Activated CD4-positive, alpha-beta T cell treated with anti-CD3 and anti-CD28 coated beads for 36 hours (primary cell): ENCODE measurements around the gene ST14. TPM values are rescaled to one million over a fixed set of nuclear protein-coding genes. Genes with fewer than 3 reads are reported as not detected.

ENCODE experiments used
- ATAC-seq: fragments of 200-7000 bp; cut with Tn5 transposase; one replicate; pipeline ENCODE4 v1.10.0; 2021; ENCODE audit warnings: mild to moderate bottlenecking, moderate library complexity
- CTCF ChIA-PET: fragments of 350-600 bp; sonication (Branson Sonifier 250); formaldehyde crosslinking; loops from one replicate; lab custom pipeline; 2021; ENCODE audit warnings: antibody characterized with exemption; lab: Charles Lee
- POLR2A ChIA-PET: fragments of 350-600 bp; sonication (Branson Sonifier 250); formaldehyde crosslinking; loops from one replicate; lab custom pipeline; 2021; ENCODE audit warnings: antibody characterized with exemption, inconsistent platforms; lab: Charles Lee
- DNase-seq: peaks from one replicate; pipeline ENCODE4 v3.0.0-alpha.2; 2020
- H3K27ac Mint-ChIP-seq: one replicate; pipeline ENCODE4 v1.8.0; 2021; ENCODE audit warnings: mixed read lengths
- H3K27me3 Mint-ChIP-seq: one replicate; pipeline ENCODE4 v1.8.0; 2021; ENCODE audit warnings: mixed read lengths
- H3K36me3 Mint-ChIP-seq: one replicate; pipeline ENCODE4 v1.8.0; 2021; ENCODE audit warnings: low read depth, mixed read lengths
- H3K4me1 Mint-ChIP-seq: one replicate; pipeline ENCODE4 v1.8.0; 2021; ENCODE audit warnings: mixed read lengths
- H3K4me3 Mint-ChIP-seq: one replicate; pipeline ENCODE4 v1.8.0; 2021; ENCODE audit warnings: mild to moderate bottlenecking, moderate library complexity, mixed read lengths
- H3K9me3 Mint-ChIP-seq: one replicate; pipeline ENCODE4 v1.8.0; 2021; ENCODE audit warnings: low read depth, mixed read lengths
- intact Hi-C, 2 experiments: fragments of 100-400 bp; cut with DNase I in 1 of 2; cut with micrococcal nuclease in 1 of 2; formaldehyde crosslinking; loops; one replicate each; pipeline versions ENCODE4 v1.14.2 to v1.15.1; 2022 to 2024; cut with DNase I, micrococcal nuclease
- total RNA-seq, 2 experiments: library from RNA; stranded (reverse); gene quantifications; one replicate each; pipeline ENCODE4 v1.2.3, GENCODE V29; 2021

The ST14 gene
- total RNA-seq, 2 experiments from 2014 or later = not detected

DNA sequence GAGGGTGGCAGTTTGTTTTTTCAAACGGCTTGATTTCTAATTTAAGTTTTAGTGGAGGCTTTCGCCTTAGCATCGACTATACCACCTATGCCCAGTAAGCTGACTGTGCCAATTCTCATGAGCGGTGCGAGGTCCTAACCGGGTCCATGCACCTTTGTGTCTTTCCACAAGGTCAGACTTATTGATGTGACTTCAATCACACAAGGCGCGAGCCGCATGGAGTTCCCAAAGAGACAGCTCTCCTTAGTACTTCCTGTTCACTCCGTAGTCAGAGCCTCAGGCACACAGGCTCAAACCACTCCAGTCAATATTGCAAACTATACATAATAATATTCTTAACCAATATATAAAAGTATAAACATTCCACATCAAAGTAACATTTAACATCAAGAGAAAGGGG, 18.2 kb downstream of the ST14 start:
- Mint-ChIP-seq H3K27me3 (peaks cover 5% of the 10 kb centered on the region), H3K4me3 (no peak overlapping the region), H3K36me3 (no peaks in the 10 kb centered on the region), H3K4me1 (no peaks in the 10 kb centered on the region), H3K9me3 (peaks cover 9% of the 10 kb centered on the region), H3K27ac (no peak overlapping the region)
- no peak for ATAC-seq
- no peak for DNase-seq
- CTCF ChIA-PET = no interaction called here
- POLR2A ChIA-PET = no interaction called here
- intact Hi-C loops = no loop called here

DNA sequence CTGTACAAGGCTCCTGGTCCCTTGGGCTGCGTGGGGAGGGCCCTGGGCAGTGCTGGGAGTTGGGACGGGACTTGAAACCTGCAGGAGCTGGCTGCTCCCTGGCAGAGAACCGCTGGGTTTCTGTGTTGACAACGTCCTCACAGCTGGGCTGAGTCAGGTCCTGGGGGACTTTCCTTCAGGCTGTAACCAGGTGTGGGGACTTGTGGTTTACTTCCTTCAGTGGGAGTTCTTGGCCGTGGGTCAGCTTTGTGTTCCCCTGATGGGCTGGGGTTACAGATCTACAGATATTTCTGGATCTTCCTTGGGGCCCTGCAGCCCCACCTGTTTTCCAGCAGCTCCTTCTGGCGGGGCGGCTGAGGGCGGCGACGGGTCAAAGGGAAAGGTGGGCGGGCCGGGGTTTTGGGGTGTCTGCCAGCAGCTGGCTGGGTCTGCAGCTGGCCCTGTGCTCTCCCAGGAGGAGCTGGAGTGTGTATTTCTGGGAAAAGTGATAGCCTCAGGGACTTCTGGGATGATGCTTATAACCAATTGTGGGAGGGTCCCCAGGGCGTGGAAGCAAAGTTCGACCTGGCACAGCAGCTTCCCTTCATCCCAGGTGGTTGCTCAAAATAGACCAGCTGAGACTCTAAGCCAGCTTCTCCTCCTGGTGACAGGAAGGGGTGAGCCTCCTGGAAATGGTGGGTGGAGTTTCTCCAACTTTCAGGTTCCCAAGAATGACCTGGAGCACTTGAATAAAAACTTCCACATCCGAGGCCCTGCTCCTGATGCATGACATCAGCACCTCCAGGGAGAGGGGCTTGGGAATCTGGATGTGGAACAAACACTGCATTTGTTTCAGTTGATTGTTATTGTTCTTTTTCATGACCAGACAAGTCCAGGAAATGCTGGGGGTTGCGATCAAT, 19.1 kb downstream of the ST14 start:
- ATAC-seq (no peak), DNase-seq (no peak)
- no peaks in the 10 kb centered on the region for H3K4me1 Mint-ChIP-seq
- ChIA-PET POLR2A (no interaction called here), CTCF (interaction anchor here (0.7 kb wide), 1 partner anchor 258 kb away, joined by 6 read pairs; no protein-coding TSS in a partner anchor)
- no peak overlapping the region for H3K27ac Mint-ChIP-seq
- peaks cover 9% of the 10 kb centered on the region for H3K9me3 Mint-ChIP-seq
- peaks cover 5% of the 10 kb centered on the region for H3K27me3 Mint-ChIP-seq
- no peak overlapping the region for H3K4me3 Mint-ChIP-seq
- intact Hi-C loops = no loop called here
- no peaks in the 10 kb centered on the region for H3K36me3 Mint-ChIP-seq

DNA sequence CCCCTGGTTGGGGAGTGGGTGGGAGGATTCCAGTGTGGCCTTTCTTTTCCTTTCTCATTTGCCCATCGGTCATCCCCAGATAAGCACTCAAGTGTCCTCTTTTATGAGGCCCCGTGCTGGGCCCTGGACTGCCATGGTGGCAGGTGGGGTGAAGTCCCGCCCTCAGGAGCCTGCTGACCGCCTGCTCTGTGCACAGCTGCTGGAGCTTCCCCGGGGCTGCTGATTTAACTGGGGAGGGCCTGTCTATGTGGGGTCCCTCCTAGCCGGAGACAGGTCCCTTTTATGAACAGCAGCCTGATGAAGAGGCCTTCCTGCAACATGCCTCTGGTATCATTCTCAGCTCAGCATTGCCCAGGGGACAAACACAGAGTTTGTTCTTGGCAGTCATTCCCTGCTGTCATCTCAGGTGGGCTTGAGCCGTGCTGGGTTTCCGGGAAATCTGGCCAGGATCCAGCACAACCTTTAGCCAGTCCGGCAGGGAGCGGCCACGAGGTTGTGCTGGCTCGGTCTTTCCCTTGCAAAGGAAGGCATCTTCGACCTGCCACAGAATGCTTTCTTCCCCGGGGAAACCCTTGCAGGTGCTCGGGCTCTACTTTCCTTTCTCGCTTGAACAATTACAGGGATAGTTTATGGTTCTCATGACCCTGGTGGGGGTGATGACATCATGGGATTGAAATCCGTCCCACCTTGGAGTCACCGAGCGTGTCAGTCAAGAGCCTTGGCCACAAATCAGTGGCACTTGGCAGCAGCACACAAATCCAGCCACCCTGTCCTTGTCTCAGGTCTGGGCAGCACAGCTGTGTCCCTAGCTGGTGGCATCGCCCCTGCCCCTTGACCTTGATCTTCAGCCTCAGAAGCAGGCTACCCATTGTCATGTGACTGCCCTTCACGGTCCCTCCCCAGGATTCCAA, 20.1 kb downstream of the ST14 start:
- ChIA-PET CTCF (interaction anchor here (0.5 kb wide), 1 partner anchor 499 kb away, joined by 3 read pairs; no protein-coding TSS in a partner anchor), POLR2A (no interaction called here)
- Mint-ChIP-seq H3K9me3 (peaks cover 6% of the 10 kb centered on the region), H3K4me1 (no peaks in the 10 kb centered on the region), H3K4me3 (no peak overlapping the region), H3K27ac (no peak overlapping the region), H3K27me3 (peaks cover 5% of the 10 kb centered on the region), H3K36me3 (no peaks in the 10 kb centered on the region)
- intact Hi-C loops = no loop called here
- DNase-seq (no peak), ATAC-seq (no peak)

DNA sequence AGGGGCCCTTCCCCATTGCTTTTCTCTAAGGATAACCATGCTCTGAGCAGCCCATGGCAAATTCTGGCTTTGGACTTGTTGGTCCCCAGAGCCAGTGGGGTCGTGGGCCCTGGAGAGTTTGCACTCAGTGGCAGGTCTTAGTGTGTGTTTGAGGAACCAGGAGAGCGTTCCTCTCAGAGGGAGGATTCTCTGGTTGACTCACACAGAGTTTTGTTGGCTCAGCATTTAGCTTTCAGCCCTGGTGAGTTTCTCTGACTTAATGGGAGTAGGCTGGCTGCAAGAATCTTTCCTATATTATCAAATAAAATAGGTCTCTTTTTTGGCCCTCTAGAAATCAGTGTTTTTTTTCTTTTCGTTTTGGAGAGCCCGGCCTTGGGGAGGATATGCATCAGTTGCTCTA, 20.9 kb downstream of the ST14 start:
- no peak overlapping the region for H3K4me3 Mint-ChIP-seq
- no peaks in the 10 kb centered on the region for H3K4me1 Mint-ChIP-seq
- intact Hi-C loops = no loop called here
- POLR2A ChIA-PET = no interaction called here
- no peaks in the 10 kb centered on the region for H3K36me3 Mint-ChIP-seq
- ATAC-seq (no peak), DNase-seq (no peak)
- H3K27ac Mint-ChIP-seq = no peak overlapping the region
- CTCF ChIA-PET = interaction anchor here (0.5 kb wide), 1 partner anchor 499 kb away, joined by 3 read pairs; no protein-coding TSS in a partner anchor
- H3K9me3 Mint-ChIP-seq = no peaks in the 10 kb centered on the region
- H3K27me3 Mint-ChIP-seq = peaks cover 2% of the 10 kb centered on the region

- Mint-ChIP-seq H3K4me3 (no peak overlapping the region), H3K27me3 (peaks cover 2% of the 10 kb centered on the region), H3K36me3 (no peaks in the 10 kb centered on the region), H3K4me1 (no peaks in the 10 kb centered on the region), H3K27ac (no peak overlapping the region), H3K9me3 (no peaks in the 10 kb centered on the region)
- POLR2A ChIA-PET = no interaction called here
- ATAC-seq (no peak), DNase-seq (no peak)
- CTCF ChIA-PET = no interaction called here
- intact Hi-C loops = no loop called here
These were observed 21.3 kb downstream of the ST14 start for GRCh38 chr11:130180896-130181294.

- no peak overlapping the region for H3K27ac Mint-ChIP-seq
- ATAC-seq (no peak), DNase-seq (no peak)
- no peak overlapping the region for H3K4me3 Mint-ChIP-seq
- no peaks in the 10 kb centered on the region for H3K9me3 Mint-ChIP-seq
- intact Hi-C loops = no loop called here
- ChIA-PET CTCF (no interaction called here), POLR2A (no interaction called here)
- H3K4me1 Mint-ChIP-seq = no peaks in the 10 kb centered on the region
- no peaks in the 10 kb centered on the region for H3K27me3 Mint-ChIP-seq
- H3K36me3 Mint-ChIP-seq = no peaks in the 10 kb centered on the region
These were observed 22.0 kb downstream of the ST14 start for GRCh38 chr11:130181295-130182272.

DNA sequence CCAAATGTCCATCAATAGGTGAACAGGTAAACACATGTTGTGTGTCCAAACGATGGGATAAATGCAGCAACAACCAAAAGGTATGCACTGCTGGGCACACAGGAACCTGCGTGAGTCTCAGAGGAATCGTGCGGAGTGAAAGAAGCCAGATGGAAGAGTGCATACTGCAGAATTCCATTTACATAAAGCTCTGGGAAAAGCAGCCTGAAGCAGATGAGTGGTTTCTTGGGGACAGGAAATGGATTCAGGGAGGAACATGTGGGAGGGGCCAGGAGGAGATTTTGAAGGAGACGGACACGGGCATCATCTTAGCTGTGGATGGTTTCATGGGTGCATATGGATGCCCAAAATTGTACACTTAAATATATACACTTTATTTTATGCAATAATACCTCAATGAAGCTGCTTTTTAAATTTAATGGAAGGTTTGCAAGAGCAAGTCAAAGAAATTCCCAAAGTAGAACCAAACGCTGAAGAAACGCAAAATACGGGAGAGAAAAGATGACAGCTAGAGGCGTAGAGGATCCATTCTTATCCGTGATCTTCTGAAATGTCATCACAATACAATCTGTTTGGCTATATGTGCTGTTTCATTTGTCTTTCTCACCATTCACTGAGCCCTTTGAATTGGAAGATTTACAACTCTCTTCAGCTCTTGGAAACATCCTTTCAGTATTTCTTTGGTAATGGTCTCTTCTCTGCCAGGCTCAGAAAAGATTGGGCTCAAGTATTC, 24.5 kb downstream of the ST14 start:
- Mint-ChIP-seq H3K4me3 (no peak overlapping the region), H3K9me3 (no peaks in the 10 kb centered on the region), H3K27ac (no peak overlapping the region), H3K36me3 (no peaks in the 10 kb centered on the region), H3K4me1 (no peaks in the 10 kb centered on the region), H3K27me3 (no peaks in the 10 kb centered on the region)
- ChIA-PET CTCF (interaction anchor here (0.6 to 1.5 kb wide), 3 partner anchors 10 to 258 kb away, joined by 3 read pairs; no protein-coding TSS in a partner anchor), POLR2A (interaction anchor here (0.6 kb wide), 1 partner anchor 38 kb away, joined by 7 read pairs; no protein-coding TSS in a partner anchor)
- intact Hi-C loops = no loop called here
- DNase-seq (no peak), ATAC-seq (no peak)

- Mint-ChIP-seq H3K27ac (no peak overlapping the region), H3K27me3 (no peaks in the 10 kb centered on the region), H3K9me3 (no peaks in the 10 kb centered on the region), H3K36me3 (no peaks in the 10 kb centered on the region), H3K4me1 (no peaks in the 10 kb centered on the region), H3K4me3 (no peak overlapping the region)
- POLR2A ChIA-PET = no interaction called here
- ATAC-seq (no peak), DNase-seq (no peak)
- intact Hi-C loops = no loop called here
- CTCF ChIA-PET = no interaction called here
These were observed 27.5 kb downstream of the ST14 start for GRCh38 chr11:130187096-130187495.

DNA sequence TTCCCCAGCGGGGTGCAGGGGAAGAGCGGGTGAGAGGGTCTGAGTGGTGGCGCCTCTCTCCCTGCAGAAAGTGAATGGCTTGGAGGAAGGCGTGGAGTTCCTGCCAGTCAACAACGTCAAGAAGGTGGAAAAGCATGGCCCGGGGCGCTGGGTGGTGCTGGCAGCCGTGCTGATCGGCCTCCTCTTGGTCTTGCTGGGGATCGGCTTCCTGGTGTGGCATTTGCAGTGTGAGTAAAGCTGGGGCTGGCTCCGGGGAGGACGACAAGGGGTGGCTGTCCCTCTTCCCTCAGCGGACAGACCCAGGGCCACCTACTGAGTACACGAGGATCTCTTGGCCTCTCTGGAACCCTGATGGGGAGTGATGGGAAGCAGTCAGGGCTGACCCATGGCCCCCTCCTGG, 28.5 kb downstream of the ST14 start:
- no peaks in the 10 kb centered on the region for H3K27me3 Mint-ChIP-seq
- POLR2A ChIA-PET = no interaction called here
- H3K27ac Mint-ChIP-seq = no peak overlapping the region
- ATAC-seq = no peak
- no peaks in the 10 kb centered on the region for H3K4me1 Mint-ChIP-seq
- no peak overlapping the region for H3K4me3 Mint-ChIP-seq
- H3K9me3 Mint-ChIP-seq = no peaks in the 10 kb centered on the region
- no peaks in the 10 kb centered on the region for H3K36me3 Mint-ChIP-seq
- no peak for DNase-seq
- intact Hi-C loops = no loop called here
- CTCF ChIA-PET = no interaction called here

DNA sequence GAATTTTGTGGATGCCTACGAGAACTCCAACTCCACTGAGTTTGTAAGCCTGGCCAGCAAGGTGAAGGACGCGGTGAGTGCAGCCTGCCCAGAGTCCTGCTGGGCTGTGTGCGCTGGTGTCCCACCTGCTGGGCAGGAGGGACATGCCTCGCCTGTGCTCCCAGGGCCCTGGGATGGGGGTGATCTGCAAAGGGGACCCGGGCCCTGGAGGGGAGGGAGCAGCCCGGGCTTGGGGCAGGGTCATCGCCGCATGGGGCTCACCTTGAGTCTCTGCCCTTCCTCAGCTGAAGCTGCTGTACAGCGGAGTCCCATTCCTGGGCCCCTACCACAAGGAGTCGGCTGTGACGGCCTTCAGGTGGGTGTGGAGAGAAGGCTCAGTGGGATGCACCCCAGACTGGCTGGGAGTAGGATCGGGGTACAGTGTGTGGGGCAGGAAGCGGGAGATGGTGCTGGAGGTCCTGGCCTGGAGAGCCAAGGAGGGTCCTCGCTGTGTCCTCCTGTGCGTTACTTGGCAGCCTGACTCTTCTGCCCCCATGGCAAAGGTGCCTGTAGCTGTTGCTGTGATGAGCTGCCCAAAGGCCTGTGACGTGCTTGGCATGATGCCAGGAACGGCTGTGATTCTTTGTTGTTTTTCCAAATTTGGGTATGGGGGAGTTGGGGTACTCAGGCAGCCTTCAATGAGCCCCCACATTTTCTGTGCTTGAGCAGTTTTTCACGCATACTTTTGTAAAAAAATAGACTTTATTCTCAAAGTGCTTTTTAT, 29.2 kb downstream of the ST14 start:
- ATAC-seq (no peak), DNase-seq (no peak)
- Mint-ChIP-seq H3K4me3 (no peak overlapping the region), H3K9me3 (no peaks in the 10 kb centered on the region), H3K27me3 (no peaks in the 10 kb centered on the region), H3K27ac (no peak overlapping the region), H3K4me1 (no peaks in the 10 kb centered on the region), H3K36me3 (no peaks in the 10 kb centered on the region)
- ChIA-PET POLR2A (no interaction called here), CTCF (no interaction called here)
- intact Hi-C loops = no loop called here
